NCI-H2029 (cell line): ENCODE measurements around the gene AP1M2.

Experiments
- DNase-seq: peaks from one replicate; lab custom pipeline; 2025; lab: John Stamatoyannopoulos, UW

AP1M2 gene

DNA sequence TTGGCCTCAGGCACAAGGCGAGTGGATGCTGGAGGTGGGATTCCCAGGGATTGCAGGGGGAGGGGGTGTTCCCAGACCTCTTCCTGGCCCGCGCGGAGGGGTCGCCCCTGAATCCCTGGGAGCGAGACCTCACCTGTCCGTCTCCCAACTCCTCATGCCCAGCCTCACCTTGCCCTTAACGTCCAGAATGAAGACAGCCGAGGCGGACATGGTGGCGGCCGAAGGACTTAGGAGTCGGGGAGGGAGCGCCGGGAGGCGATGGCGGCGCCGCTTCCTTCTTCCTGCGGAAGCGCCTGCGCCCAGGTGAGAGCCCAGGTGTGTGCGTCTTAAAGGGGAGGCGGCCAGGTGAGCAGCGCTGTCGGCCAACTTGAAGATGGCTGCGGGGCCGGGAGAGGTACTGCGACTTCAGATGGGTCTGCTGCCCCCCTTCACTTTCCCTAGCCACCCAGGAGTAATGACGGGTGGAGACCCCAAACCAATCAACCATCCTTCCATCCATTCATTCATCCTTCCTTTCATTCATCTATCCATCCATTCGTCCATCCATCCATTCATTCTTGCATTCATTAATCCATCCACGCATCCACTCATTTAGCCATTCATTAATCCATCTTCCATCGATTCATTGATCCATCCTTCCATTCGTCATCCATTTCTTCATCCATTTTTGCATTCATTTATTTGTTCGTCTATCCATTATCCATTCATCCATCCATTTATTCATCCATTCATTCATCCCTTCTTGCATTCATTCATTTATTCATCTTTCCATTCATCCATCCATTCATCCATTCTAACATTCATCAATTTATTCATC, at the start of gene AP1M2:
TSS of gene AP1M2 (minus strand) at position 291 of the 817 bp plus-strand sequence. CDS start at position 210, 81 bp downstream.
- DNase-seq, result peak; percentile 62

DNA sequence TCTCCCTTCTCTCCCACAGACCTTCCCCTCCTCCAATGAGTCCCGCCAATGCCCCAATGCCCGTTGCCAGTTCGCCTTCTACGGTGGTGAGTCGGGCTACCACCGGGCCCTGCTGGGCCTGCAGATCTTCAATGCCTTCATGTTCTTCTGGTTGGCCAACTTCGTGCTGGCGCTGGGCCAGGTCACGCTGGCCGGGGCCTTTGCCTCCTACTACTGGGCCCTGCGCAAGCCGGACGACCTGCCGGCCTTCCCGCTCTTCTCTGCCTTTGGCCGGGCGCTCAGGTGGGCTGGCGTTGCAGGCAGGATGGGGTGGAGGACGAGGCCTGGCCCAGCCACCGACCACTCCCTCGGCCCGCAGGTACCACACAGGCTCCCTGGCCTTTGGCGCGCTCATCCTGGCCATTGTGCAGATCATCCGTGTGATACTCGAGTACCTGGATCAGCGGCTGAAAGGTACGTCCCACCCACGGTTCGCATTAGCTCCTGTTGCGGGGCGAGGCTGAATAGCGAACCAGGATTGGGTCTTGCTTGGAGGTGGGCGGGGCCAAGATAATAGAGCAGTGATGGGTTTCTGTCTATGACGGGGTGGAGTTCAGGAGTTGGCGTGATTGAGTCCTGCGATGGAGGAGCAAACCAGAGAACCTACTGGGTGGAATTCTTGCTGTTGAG, 49.3 kb upstream of the AP1M2 start:
- DNase-seq, result no peak

DNA sequence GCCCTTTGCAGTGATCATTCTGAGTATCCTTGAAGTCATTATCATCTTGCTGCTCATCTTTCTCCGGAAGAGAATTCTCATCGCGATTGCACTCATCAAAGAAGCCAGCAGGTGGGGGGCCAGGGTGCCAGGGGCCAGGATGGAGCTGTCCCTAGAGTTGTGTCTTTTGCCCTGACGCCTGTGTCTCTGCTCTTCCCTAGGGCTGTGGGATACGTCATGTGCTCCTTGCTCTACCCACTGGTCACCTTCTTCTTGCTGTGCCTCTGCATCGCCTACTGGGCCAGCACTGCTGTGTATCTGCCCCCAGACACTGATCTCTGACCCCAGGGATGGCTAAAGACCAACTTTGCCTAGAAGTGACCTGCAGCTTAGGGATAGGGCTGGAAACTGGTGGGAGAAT, 47.9 kb upstream of the AP1M2 start:
- DNase-seq, result no peak

DNA sequence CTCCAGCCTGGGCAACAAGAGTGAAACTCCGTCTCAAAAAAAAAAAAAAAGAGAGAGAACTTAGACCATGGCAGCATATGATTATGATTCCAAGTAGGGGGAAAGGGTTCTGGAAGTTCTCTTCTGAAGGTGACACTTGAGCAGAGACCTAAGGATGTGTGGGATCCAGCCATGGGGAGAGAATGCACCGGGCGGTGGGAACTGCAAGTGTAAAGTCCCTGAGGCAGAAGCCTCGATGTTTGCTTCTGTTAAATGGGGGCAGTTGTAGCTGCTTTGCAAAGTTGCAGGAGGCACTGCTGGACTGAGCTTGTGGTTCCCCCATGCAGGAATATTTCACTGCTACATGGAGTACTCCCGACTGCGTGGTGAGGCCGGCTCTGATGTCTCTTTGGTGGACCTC, 47.3 kb upstream of the AP1M2 start:
- DNase-seq, result no peak

DNA sequence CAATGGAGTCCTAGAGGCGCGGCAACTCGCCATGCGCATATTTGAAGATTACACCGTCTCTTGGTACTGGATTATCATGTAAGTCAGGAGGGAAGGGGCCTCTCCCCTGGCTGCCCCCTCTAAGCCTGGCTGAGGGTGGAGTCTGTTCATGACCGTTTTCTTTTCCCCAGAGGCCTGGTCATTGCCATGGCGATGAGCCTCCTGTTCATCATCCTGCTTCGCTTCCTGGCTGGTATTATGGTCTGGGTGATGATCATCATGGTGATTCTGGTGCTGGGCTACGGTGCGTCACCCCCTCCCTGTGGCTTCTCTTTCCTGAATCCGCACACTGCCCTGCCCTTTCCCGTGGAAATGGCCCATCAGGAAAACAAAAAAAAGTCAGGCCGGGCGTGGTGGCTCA, 44.8 kb upstream of the AP1M2 start:
- DNase-seq, result no peak

DNA sequence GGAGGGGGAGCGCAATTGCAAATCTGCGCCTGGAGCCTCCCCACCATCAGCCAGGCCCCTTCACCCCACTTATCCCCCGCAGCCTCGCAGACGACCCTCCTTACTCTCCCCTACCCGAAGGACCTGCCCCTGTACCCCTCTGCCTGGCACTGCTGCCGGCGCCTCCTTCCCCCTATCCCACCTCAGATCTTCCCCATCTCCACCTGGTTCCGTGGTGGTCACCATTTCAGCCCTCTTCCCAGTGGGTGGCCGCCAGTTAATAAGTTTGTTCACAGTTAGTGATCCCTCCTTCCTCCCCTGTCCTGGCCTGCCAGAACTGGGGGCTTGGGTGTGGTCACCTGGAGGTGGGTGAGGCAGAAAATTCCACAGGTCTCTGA, 38.6 kb upstream of the AP1M2 start:
- DNase-seq, result no peak

DNA sequence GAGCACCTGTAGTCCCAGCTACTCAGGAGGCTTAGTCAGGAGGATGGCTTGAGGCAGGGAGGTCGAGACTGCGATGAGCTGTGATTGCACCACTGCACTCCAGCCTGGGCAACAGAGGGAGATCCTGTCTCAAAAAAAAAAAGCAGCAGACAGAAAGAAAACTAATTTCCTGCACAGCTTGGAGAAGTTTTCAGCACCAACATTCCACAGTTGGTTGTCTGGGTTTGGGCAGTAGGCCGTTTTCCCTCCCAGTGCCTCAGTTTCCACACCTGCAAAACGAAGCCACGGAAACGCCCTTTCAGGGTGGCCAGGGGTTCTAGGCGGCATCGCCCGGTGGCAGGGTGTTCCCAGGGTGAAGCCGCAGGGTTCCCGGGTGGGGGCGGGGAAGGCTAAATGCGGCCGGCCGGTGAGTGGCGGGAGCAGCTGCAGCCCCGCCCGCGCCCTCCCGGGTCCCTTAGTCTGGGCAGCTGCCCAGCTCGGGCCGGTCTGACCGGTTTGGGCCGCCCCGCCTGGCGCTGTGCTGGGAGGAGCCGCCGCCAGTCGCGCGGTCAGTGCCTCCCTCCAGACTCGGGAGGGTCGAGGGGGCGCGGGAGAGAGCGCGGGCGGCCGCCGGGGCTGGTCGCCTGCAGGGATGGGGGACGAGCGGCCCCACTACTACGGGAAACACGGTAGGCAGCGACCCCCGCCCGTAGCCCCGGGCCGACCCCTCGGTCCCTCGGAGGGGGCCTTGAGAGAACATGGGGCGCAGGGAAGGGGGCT, 38.1 kb upstream of the AP1M2 start, which contains the start of gene SLC44A2:
TSS of gene SLC44A2 (plus strand) at position 551 of the 759 bp plus-strand sequence. CDS start at position 632, 81 bp downstream.
- peak; percentile 81 for DNase-seq

DNA sequence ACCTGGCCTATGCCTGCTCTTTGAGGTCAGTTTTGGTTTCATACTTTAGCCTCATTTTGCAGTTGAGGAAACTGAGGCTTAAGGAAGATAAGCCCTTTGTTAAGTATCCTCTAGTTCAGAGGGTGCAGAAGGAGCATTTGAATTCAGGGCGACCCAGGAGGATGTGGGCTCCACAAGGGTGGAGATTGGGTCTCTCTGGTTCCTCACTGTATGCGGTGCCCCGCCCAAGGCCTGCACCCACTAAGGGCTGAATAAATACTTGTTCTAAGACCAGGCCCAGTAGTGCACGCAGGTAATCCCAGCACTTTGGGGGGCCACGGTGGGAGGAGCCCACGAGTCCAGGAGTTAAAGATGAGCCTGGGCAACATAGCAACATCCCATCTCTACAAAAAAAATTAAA, 37.5 kb upstream of the AP1M2 start:
- DNase-seq, result no peak

DNA sequence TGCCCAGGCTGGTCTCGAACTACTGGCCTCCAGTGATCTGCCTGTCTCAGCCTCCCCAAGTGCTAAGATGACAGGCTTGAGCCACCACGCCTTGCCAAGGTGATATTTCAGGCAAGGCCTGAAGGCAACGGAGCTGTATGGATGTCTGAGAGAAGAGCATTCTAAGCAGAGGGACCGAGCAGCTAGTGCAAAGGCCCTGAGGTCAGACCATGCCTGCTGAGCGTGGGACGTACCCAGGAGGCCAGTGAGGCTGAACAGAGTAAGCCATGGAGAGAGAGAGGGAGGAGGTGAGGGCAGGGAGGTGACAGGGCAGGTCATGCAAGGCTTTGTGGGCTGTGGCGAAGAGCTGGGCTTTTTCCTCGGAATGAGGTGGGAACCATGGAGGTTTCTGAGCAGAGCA, 34.9 kb upstream of the AP1M2 start:
- no peak for DNase-seq

DNA sequence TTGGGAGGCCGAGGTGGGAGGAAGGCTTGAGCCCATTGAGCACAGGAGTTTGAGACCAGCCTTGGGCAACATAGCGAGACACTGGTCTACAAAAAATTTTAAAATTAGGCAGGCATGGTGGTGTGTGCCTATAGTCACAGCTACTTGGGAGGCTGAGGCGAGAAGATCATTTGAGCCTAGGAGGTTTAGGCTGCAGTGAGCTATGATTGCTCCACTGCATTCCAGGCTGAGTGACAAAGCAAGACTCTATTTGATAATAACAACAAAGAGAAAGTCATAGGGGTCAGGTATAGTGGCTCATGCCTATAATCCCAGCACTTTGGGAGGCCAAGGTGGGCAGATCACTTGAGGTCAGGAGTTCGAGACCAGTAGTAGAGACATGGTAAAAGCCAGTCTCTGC, 33.7 kb upstream of the AP1M2 start:
- no peak for DNase-seq

DNA sequence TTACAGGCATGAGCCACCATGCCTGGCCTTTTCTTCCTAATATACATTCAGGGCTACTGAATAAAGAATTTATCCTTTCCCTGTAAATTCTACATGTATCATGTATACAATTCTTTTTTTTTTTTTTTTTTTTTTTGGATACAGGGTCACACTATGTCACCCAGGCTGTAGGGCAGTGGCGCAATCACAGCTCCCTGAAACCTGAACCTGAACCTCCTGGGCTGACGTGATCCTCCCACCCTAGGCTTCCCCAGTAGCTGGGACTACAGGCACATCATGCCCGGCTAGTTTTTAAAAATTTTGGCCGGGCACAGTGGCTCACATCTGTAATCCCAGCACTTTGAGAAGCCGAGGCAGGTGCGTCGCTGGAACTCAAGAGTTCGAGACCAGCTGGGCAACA, 31.7 kb upstream of the AP1M2 start:
- no peak for DNase-seq

DNA sequence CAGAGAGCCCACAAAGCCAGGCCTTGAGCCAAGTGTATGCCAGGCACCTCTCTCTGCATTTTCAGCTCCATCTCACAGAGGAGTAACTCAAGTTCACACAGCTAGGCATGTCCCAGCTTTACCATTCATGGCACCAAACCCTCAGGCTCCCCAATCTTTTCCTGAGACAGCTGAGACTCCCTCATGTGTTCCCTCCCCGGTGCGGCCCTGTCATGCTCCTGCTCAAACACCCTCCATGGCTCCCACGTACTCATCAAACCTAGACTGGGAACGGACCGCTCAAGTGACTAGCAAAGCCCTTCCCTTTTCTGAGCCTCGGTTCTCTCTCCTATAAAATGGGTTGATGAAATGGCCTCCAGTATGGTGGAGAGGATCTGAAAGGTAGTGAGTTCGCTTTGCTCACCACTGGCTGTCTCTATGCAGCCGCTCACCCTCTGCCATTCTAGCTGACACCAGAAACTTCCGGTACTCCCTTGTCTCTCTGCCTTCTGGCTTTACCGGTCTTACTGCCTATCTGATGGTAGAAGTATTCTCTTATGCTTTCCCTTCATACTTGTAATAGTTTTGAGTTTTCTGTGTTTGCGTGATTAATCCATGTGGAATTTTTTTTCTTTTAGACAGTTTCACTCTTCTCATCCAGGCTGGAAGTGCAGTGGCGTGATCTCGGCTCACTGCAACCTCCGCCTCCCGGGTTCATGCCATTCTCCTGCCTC, 30.5 kb upstream of the AP1M2 start:
- DNase-seq, result no peak

DNA sequence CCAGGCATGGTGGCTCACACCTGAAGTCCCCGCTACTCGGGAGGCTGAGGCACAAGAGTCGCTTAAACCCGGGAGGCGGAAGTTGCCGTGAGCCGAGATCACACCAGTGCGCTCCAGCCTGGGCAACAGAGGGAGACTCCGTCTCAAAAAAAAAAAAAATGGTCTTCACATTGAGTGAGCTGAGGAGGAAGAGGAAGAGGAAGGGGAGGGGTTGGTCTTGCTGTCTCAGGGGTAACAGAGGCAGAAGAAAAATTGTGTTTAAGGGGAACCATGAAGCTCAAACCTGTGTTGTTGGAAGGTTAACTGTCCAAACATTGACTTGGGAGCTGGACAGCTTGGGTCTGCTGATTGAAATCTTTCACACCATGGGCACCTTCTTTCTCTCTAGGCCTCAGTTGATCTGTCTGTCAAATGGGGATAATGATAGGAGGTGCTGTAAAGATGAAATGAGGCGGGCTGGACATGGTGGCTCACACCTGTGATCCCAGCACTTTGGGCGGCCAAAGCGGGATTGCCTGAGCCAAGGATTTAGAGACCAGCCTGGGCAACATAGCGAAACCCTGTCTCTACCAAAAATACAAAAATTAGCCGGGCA, 28.4 kb upstream of the AP1M2 start:
- DNase-seq, result no peak

DNA sequence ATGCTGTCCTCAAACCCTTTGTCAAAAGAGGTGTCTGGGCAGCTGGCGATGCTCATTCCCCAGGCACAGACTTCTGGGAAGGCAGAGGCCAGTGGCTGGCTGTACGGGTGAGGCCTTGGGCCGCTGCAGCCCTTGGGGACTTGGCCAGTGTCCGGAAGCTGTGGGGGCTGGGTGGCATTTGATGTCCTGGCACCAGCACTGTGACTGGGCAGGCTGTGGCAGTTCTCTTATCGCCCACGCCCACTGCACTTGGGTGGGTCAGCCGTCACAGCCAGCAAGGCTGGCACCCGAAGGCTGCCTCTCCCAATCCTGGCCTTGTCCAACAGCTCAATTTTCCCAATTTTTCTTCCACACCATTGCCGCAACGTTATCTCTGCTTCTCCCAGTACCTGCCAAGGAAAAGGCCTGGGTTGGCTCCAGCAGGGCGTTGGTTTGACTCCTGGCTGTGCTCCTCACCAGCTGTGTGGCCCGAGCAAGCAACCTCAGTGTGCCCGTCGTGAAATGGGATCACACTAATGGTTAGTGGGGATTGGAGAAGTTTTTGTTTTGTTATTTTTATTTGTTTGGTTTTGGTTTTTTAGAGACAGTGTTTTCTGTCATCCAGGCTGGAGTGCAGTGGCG, 25.5 kb upstream of the AP1M2 start:
- no peak for DNase-seq

DNA sequence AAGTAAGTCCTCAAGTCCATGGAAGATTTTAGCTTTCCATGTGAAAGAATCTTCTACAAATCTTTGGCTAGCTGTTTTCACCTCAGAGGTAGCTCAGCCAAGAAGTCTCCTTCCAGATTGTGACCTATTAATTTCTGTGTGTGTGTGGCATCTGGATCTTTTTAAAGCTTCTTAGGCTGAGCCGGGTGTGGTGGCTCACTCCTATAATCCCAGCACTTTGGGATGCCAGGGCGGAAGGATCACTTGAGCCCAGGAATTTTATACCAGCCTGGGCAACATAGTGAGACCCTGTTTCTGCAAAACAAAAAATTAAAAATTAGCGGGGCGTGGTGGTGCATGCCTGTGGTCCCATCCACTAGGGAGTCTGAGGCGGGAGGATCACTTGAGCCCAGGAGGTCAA, 24.8 kb upstream of the AP1M2 start:
- no peak for DNase-seq

DNA sequence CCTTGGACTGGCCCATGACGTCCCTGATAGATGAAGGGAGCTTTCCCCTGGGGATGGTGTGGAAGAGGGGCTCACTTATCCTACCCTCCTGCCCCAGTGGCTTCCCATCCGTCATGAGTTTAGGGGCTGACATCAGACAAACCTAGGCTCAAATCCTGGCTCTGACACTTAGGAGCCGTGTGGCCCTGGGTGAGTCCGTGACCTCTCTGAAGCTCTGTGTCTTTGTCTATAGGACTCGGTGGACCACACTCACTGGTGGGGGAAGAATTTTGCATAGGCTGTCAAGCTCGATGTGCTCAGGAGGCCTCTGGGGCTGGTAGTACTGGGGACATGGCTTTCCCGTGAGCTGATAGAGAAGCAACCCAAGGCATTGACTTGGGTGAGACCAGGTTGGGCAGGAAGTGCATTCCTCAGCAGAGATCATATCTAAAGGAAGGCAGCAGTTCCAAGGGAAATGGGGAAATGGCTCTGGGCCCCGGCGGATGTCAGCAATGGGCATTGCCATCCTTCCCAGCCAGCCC, 17.4 kb upstream of the AP1M2 start:
- no peak for DNase-seq

DNA sequence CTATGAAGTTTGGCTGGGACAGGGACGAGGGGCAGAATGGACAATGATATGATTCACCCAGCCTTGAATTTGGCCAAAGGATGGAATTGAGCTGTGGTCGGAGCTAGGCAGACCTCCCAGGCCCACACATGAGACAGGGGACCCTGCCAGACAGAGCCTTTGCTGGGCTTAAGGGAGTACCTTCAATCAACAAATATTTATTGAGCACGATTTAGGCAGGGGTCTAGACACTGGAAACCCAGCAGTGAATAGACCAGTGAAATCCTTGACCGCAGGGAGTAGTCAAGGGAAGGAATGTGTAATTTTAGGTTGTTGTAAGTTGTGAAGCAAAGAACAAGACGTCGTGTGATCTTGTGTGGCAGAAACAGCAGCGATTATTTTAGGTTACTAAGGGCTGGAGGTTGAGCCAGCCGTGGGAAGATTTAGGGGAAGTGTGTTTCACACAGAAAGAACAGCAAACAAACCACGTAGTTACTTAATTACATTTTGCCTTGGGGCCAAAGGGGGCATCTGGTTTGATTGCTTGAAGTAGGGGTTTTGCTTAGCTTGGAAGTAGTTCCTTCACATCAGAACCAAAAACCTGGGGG, 16.9 kb upstream of the AP1M2 start:
- no peak for DNase-seq

DNA sequence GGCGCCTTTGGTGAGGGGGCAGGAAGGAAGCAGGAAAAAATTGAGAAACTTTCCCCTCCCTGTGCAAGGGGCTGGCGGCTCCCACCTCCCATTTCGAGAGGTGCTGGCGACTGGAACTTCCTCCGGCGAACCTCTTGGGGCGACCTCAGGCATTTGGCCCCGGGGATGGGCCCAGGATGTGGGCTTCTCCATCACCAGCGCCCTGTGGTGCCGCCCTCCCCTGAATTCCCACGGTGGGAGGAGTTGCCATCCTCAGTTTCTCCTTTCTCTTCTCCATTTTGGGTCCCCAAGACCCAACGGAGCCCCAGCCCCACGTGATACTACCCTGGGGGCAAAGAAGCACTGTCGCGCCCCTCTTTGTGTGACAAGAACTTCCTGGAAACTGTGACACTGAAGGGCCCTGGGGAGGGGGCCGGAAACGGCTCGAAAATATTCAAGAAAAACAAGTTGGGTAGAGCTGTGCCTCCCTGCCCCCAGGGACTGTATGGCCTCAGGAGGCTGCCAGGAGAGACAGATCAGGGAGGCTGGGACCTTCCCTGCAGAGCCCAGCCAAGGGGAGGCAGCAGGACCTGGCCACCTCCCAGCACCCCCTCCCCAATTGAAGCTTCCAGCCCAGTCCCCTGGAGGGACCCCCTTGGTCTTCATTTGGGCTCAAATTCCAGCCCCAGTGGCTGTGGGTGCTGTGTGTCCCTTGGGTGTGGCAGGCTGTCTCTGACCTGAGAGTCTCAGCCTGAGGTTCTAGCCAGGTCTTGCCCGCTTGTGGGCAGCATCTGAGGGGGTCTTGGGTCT, 16.2 kb upstream of the AP1M2 start:
- no peak for DNase-seq

DNA sequence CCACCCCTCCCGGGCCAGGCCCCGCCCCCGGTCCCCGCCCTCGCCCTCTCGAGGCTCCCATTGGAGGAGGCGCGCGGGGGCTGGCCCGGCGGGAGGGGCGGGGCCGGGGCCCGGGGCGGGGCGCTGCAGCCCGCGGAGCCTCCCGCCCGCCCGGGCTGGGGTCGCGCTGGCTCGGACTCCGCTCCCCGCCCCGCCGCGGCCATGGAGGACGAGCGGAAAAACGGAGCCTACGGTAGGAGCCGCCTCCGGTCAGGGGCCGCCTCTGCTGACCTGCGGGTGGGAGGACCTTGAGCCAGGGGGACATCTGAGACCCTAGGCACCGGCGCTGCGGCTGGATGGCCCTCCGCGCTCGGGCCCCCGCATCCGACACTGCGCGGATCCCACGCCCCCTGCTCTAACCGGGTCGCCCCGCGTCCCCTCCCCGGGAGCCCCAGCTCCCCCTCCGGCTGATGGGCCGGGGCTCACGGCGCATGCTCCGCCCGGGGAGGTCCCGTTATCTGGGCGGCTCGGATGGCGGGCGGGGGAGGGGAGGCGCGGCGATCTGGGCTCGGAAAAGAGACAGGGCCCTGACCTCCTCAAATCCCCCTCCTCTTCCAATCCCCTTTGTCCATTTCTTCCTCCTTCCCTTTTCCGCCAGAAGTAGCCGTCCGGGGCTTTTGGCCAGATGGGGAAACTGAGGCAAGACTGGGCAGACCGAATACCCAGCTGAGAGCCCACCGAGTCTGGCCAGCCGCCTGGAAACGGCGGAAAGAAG, 15.4 kb upstream of the AP1M2 start:
- DNase-seq, result peak; percentile 71
